ENCODE results near the gene COA1.

- TF ChIP-seq TSHZ2 (CRISPR knock-in tag; IDR thresholded peaks at IDR 0.05) (0 out of 2 replicates have a peak, but pooled peaks have one; percentile 11), ZNF565 (CRISPR knock-in tag; conservative IDR thresholded peaks at IDR 0.05; ENCODE audit: low read depth) (0 out of 2 replicates have a peak, but pooled peaks have one; percentile 24), ARNTL (CRISPR knock-in tag; IDR thresholded peaks at IDR 0.05; ENCODE audit: borderline replicate concordance, low read depth) (no peak), ZFP3 (CRISPR knock-in tag; IDR thresholded peaks at IDR 0.05) (peak; percentile 71), BACH2 (CRISPR knock-in tag; IDR thresholded peaks at IDR 0.05; ENCODE audit: borderline replicate concordance) (no peak), POU6F1 (CRISPR knock-in tag; IDR thresholded peaks at IDR 0.05; ENCODE audit: borderline replicate concordance, low read depth) (peak; percentile 93; the same call in 1 of the 2 replicates), OSR1 (CRISPR knock-in tag; IDR thresholded peaks at IDR 0.05) (0 out of 2 replicates have a peak, but pooled peaks have one; percentile 51), TCF4 (CRISPR knock-in tag; IDR thresholded peaks at IDR 0.05; ENCODE audit: borderline replicate concordance) (no peak; the same call in none of the 2 replicates), GLIS3 (CRISPR knock-in tag; IDR thresholded peaks at IDR 0.05) (peak; percentile 50; the same call in 1 of the 2 replicates), PATZ1 (CRISPR knock-in tag; IDR thresholded peaks at IDR 0.05; ENCODE audit: borderline replicate concordance) (peak; percentile 86; the same call in 1 of the 2 replicates), CSDC2 (CRISPR knock-in tag; IDR thresholded peaks at IDR 0.05) (peak; percentile 89), ZC3H10 (CRISPR knock-in tag; IDR thresholded peaks at IDR 0.05) (peak; percentile 99)
Measured at GRCh38 chr7:43647673-43648472, 81.5 kb downstream of the COA1 start.

All from SK-N-SH treated with all-trans-retinoic acid at 6 μM for 48 hours (cell line).